Testis (tissue), 3 donors: ENCODE data around the gene ZNF432. TPM values are rescaled to one million over a fixed set of nuclear protein-coding genes. Genes with fewer than 3 reads are reported as not detected.
"Not testable (repeated sequence)": the region's sequence is repeated elsewhere in the genome, so short reads cannot be mapped to it uniquely, and the experiment has no call there.

ENCODE experiments used
- DNase-seq: peaks from one replicate; pipeline ENCODE4 v3.0.0-alpha.2; 2019
- H3K27ac ChIP-seq, 2 donors: fragments of 200-600 bp; sonication (generic); one replicate each; pipeline ENCODE4 v1.5.1; 2019
- H3K27me3 ChIP-seq: fragments of 200-600 bp; sonication (generic); one replicate; pipeline ENCODE4 v1.5.1; 2019
- H3K36me3 ChIP-seq: fragments of 200-600 bp; sonication (generic); one replicate; pipeline ENCODE4 v1.5.1; 2017; ENCODE audit warnings: low read depth; ENCODE audit errors: missing control alignments
- H3K4me1 ChIP-seq: fragments of 200-600 bp; sonication (generic); one replicate; pipeline ENCODE4 v1.5.1; 2019
- H3K4me3 ChIP-seq, 2 donors: fragments of 200-600 bp; sonication (generic); one replicate each; pipeline ENCODE4 v1.5.1; 2017 to 2019
- H3K9me3 ChIP-seq: fragments of 200-600 bp; sonication (generic); one replicate; pipeline ENCODE4 v1.5.1; 2017
- CTCF ChIP-seq, 3 experiments: fragments of 450-650 bp in 2 of 3; fragments of 200-600 bp in 1 of 3; sonication (generic) in 1 of 3; IDR thresholded peaks; one replicate each; pipeline ENCODE4 v1.5.1; 2016 to 2019; ENCODE audit warnings: antibody characterized with exemption in 3 of 3, mild to moderate bottlenecking in 2 of 3, moderate library complexity in 1 of 3
- POLR2A ChIP-seq: fragments of 450-650 bp; IDR thresholded peaks from one replicate; pipeline ENCODE4 v1.6.1; 2017; ENCODE audit warnings: antibody characterized with exemption, mild to moderate bottlenecking, moderate library complexity
- WGBS, 2 donors: methylation state at CpG; one replicate each; pipeline ENCODE4 v1.1.5; 2018; 5-methylcytosine and 5-hydroxymethylcytosine counted together
- intact Hi-C: fragments of 100-400 bp; cut with DNase I; formaldehyde crosslinking; loops from one replicate; pipeline ENCODE4 v1.15.1; 2023; ENCODE audit warnings: low total_unique reads
- polyA plus RNA-seq: library from polyadenylated mRNA; stranded (reverse); fragments of 350-450 nt; fragmentation: Illumina TruSeq; extraction: RNeasy Lipid Tissue Mini Kit (QIAGEN cat#74804); gene quantifications from one replicate; pipeline ENCODE4 v1.2.3, GENCODE V29; 2014; ENCODE audit warnings: low read depth, low replicate concordance; ENCODE audit not compliant: insufficient read depth
- total RNA-seq, 2 donors: library from RNA; depleted of rRNA; stranded (reverse); fragments of >200 nt; gene quantifications; one replicate each; pipeline ENCODE4 v1.2.3, GENCODE V29; 2016

Gene ZNF432
- total and polyA plus RNA-seq, 3 donors from 2014 or later, result 11.6 to 16.8 (median 15.7) TPM

- no peaks in the 10 kb centered on the region for H3K4me1 ChIP-seq
- no peak overlapping the region for H3K4me3 ChIP-seq
- H3K36me3 ChIP-seq, result no peaks in the 10 kb centered on the region
- no peaks in the 10 kb centered on the region for H3K9me3 ChIP-seq
- DNase-seq, result no peak
- no peak for TF ChIP-seq CTCF (IDR thresholded peaks at IDR 0.05)
- no peak for TF ChIP-seq POLR2A
- H3K27me3 ChIP-seq, result no peaks in the 10 kb centered on the region
- intact Hi-C loops, result no loop called here
- no peak overlapping the region for H3K27ac ChIP-seq
Measured at GRCh38 chr19:52086481-52086880, 37.8 kb upstream of the ZNF432 start.

- Histone ChIP-seq H3K4me1 (no peaks in the 10 kb centered on the region), H3K27ac (no peak overlapping the region), H3K36me3 (peaks cover 6% of the 10 kb centered on the region), H3K27me3 (no peaks in the 10 kb centered on the region), H3K9me3 (no peaks in the 10 kb centered on the region), H3K4me3 (no peak overlapping the region)
- WGBS, 2 donors, result 92 to 94% methylated on average over 5 of the region's 5 CpGs
- intact Hi-C loops, result no loop called here
- DNase-seq, result no peak
- TF ChIP-seq CTCF (IDR thresholded peaks at IDR 0.05) (no peak), POLR2A (no peak)
Measured at GRCh38 chr19:52070496-52070895, 21.9 kb upstream of the ZNF432 start.

GRCh38 chr19:52069653-52070052, 21.0 kb upstream of the ZNF432 start:
- Histone ChIP-seq H3K4me3 (no peak overlapping the region), H3K4me1 (no peaks in the 10 kb centered on the region), H3K36me3 (peaks cover 6% of the 10 kb centered on the region), H3K9me3 (no peaks in the 10 kb centered on the region), H3K27ac (no peak overlapping the region), H3K27me3 (no peaks in the 10 kb centered on the region)
- 88 to 90% methylated on average over 2 of the region's 2 CpGs for WGBS, 2 donors
- no peak for DNase-seq
- TF ChIP-seq CTCF (IDR thresholded peaks at IDR 0.05), result no peak
- TF ChIP-seq POLR2A, result no peak
- intact Hi-C loops, result no loop called here

GRCh38 chr19:52066258-52066863, 17.7 kb upstream of the ZNF432 start:
- DNase-seq, result no peak
- Histone ChIP-seq H3K27ac (no peak overlapping the region), H3K36me3 (peaks cover 6% of the 10 kb centered on the region), H3K27me3 (no peaks in the 10 kb centered on the region), H3K4me3 (no peak overlapping the region), H3K9me3 (no peaks in the 10 kb centered on the region), H3K4me1 (no peaks in the 10 kb centered on the region)
- TF ChIP-seq CTCF (IDR thresholded peaks at IDR 0.05) (no peak), POLR2A (no peak)
- intact Hi-C loops, result no loop called here
- WGBS, 2 donors, result 96 to 97% methylated on average over 6 of the region's 6 CpGs

GRCh38 chr19:52065399-52065798, 16.8 kb upstream of the ZNF432 start:
- H3K36me3 ChIP-seq, result peaks cover 6% of the 10 kb centered on the region
- H3K27ac ChIP-seq, result no peak overlapping the region
- intact Hi-C loops, result no loop called here
- H3K4me1 ChIP-seq, result no peaks in the 10 kb centered on the region
- no peak for DNase-seq
- WGBS, 2 donors, result 96 to 97% methylated on average over 6 of the region's 6 CpGs
- H3K4me3 ChIP-seq, result no peak overlapping the region
- H3K9me3 ChIP-seq, result no peaks in the 10 kb centered on the region
- no peaks in the 10 kb centered on the region for H3K27me3 ChIP-seq
- TF ChIP-seq POLR2A, result no peak
- TF ChIP-seq CTCF (IDR thresholded peaks at IDR 0.05), result no peak

- H3K27me3 ChIP-seq, DNase-seq, H3K36me3 ChIP-seq, intact Hi-C loops, H3K9me3 ChIP-seq, H3K27ac ChIP-seq, H3K4me1 ChIP-seq, H3K4me3 ChIP-seq: not testable (repeated sequence)
- WGBS, 2 donors, result 97 to 100% methylated on average over 3 of the region's 3 CpGs
Measured at GRCh38 chr19:52056480-52056879, 7.8 kb upstream of the ZNF432 start.

- H3K4me1 ChIP-seq, H3K27ac ChIP-seq, H3K27me3 ChIP-seq, DNase-seq, H3K36me3 ChIP-seq, intact Hi-C loops, H3K4me3 ChIP-seq, H3K9me3 ChIP-seq: not testable (repeated sequence)
- 54 to 89% methylated on average over 1 of the region's 1 CpG for WGBS, 2 donors
Measured at GRCh38 chr19:52051736-52052135, 3.1 kb upstream of the ZNF432 start.
